ENCODE measurements around the gene MAPK8IP3. TPM values are rescaled to one million over a fixed set of nuclear protein-coding genes. Genes with fewer than 3 reads are reported as not detected.

MAPK8IP3 gene
- total RNA-seq, 2 experiments from 2014 or later = 290 to 297 TPM

GRCh38 chr16:1696863-1697262, 9.1 kb upstream of the MAPK8IP3 start:
- Mint-ChIP-seq H3K4me1 (ENCODE audit: low read depth) (no peaks in the 10 kb centered on the region), H3K36me3 (ENCODE audit: low read depth) (peaks cover 73% of the 10 kb centered on the region), H3K27ac (no peak overlapping the region), H3K9me3 (no peaks in the 10 kb centered on the region), H3K4me3 (no peak overlapping the region), H3K27me3 (no peaks in the 10 kb centered on the region)
- Histone ChIP-seq H3K4me1 (ENCODE audit: insufficient read depth, low read length) (no peaks in the 10 kb centered on the region), H3K9me3 (ENCODE audit: control insufficient read depth in 1 of 2, insufficient read depth in 1 of 2, low read length in 2 of 2) (no peaks in the 10 kb centered on the region), H3K27ac (ENCODE audit: low read depth in 1 of 2, low read length in 2 of 2) (no peak overlapping the region), H3K27me3 (ENCODE audit: control insufficient read depth in 1 of 2, insufficient read depth in 2 of 2, low read length in 2 of 2) (no peaks in the 10 kb centered on the region), H3K36me3 (ENCODE audit: insufficient read depth, low read length) (peaks cover 67% of the 10 kb centered on the region), H3K4me3 (ENCODE audit: low read length) (no peak overlapping the region)
- DNase-seq (no peak), ATAC-seq (ENCODE audit: poor library complexity) (no peak)
- intact Hi-C loops (cut with DNase I, micrococcal nuclease) = no loop called here
- POLR2A ChIA-PET = interaction anchor here (1.5 kb wide), 1 partner anchor 9 kb away, joined by 8 read pairs; the partner anchor contains the start of gene MAPK8IP3
- no peak for TF ChIP-seq CTCF (IDR thresholded peaks at IDR 0.05)
- CTCF ChIA-PET = interaction anchor here (1.0 kb wide), 1 partner anchor 9 kb away, joined by 3 read pairs; the partner anchor contains the start of gene MAPK8IP3

GRCh38 chr16:1698680-1699079, 7.3 kb upstream of the MAPK8IP3 start:
- Histone ChIP-seq H3K27me3 (ENCODE audit: control insufficient read depth in 1 of 2, insufficient read depth in 2 of 2, low read length in 2 of 2) (no peaks in the 10 kb centered on the region), H3K4me3 (ENCODE audit: low read length) (no peak overlapping the region), H3K9me3 (ENCODE audit: control insufficient read depth in 1 of 2, insufficient read depth in 1 of 2, low read length in 2 of 2) (no peaks in the 10 kb centered on the region), H3K27ac (ENCODE audit: low read depth in 1 of 2, low read length in 2 of 2) (no peak overlapping the region), H3K36me3 (ENCODE audit: insufficient read depth, low read length) (peaks cover 49% of the 10 kb centered on the region), H3K4me1 (ENCODE audit: insufficient read depth, low read length) (no peaks in the 10 kb centered on the region)
- Mint-ChIP-seq H3K4me1 (ENCODE audit: low read depth) (no peaks in the 10 kb centered on the region), H3K9me3 (no peaks in the 10 kb centered on the region), H3K27me3 (no peaks in the 10 kb centered on the region), H3K36me3 (ENCODE audit: low read depth) (peaks cover 65% of the 10 kb centered on the region), H3K4me3 (no peak overlapping the region), H3K27ac (no peak overlapping the region)
- ChIA-PET POLR2A (no interaction called here), CTCF (no interaction called here)
- ATAC-seq (ENCODE audit: poor library complexity) (no peak), DNase-seq (no peak)
- intact Hi-C loops (cut with DNase I, micrococcal nuclease) = no loop called here
- TF ChIP-seq CTCF (IDR thresholded peaks at IDR 0.05) = no peak

- H3K36me3 Mint-ChIP-seq (ENCODE audit: low read depth) = peaks cover 55% of the 10 kb centered on the region
- no peak for ATAC-seq (ENCODE audit: poor library complexity)
Observed at GRCh38 chr16:1700246-1700645, 5.7 kb upstream of the MAPK8IP3 start.

More at GRCh38 chr16:1700246-1700645, 5.7 kb upstream of the MAPK8IP3 start:
- ChIA-PET POLR2A (interaction anchor here (1.5 kb wide), 1 partner anchor 23 kb away, joined by 4 read pairs; no protein-coding TSS in a partner anchor), CTCF (no interaction called here)
- Mint-ChIP-seq H3K27me3 (no peaks in the 10 kb centered on the region), H3K27ac (no peak overlapping the region), H3K4me3 (no peak overlapping the region), H3K9me3 (no peaks in the 10 kb centered on the region), H3K4me1 (ENCODE audit: low read depth) (peaks cover 8% of the 10 kb centered on the region)
- H3K9me3 ChIP-seq (ENCODE audit: control insufficient read depth in 1 of 2, insufficient read depth in 1 of 2, low read length in 2 of 2) = no peaks in the 10 kb centered on the region
- H3K27me3 ChIP-seq (ENCODE audit: control insufficient read depth in 1 of 2, insufficient read depth in 2 of 2, low read length in 2 of 2) = no peaks in the 10 kb centered on the region
- no peak for TF ChIP-seq CTCF (IDR thresholded peaks at IDR 0.05)
- H3K27ac ChIP-seq (ENCODE audit: low read depth in 1 of 2, low read length in 2 of 2) = no peak overlapping the region
- H3K36me3 ChIP-seq (ENCODE audit: insufficient read depth, low read length) = peaks cover 35% of the 10 kb centered on the region
- H3K4me1 ChIP-seq (ENCODE audit: insufficient read depth, low read length) = peaks cover 6% of the 10 kb centered on the region
- intact Hi-C loops (cut with DNase I, micrococcal nuclease) = no loop called here
- H3K4me3 ChIP-seq (ENCODE audit: low read length) = no peak overlapping the region
- DNase-seq = no peak
